Progenitor cell of endocrine pancreas (in vitro differentiated cells): Measurements from ENCODE around the gene GARS1. TPM values are rescaled to one million over a fixed set of nuclear protein-coding genes. Genes with fewer than 3 reads are reported as not detected.

Source experiments
- DNase-seq: peaks from one replicate; pipeline ENCODE4 v3.0.0; 2021; ENCODE audit warnings: low spot score; ENCODE audit not compliant: unreplicated experiment
- H3K27ac Mint-ChIP-seq: 2 replicates; pipeline ENCODE4 v1.8.0; 2021; ENCODE audit warnings: mild to moderate bottlenecking, moderate library complexity, mixed read lengths
- H3K27me3 Mint-ChIP-seq: 2 replicates; pipeline ENCODE4 v1.8.0; 2021; ENCODE audit warnings: mixed read lengths
- H3K36me3 Mint-ChIP-seq: 2 replicates; pipeline ENCODE4 v1.8.0; 2022; ENCODE audit warnings: mixed read lengths; ENCODE audit not compliant: insufficient read depth
- H3K4me1 Mint-ChIP-seq: 2 replicates; pipeline ENCODE4 v1.8.0; 2021; ENCODE audit warnings: low read depth, mixed read lengths
- H3K4me3 Mint-ChIP-seq: 2 replicates; pipeline ENCODE4 v1.8.0; 2021; ENCODE audit warnings: low read depth, mild to moderate bottlenecking, moderate library complexity, mixed read lengths
- H3K9me3 Mint-ChIP-seq: 2 replicates; pipeline ENCODE4 v1.8.0; 2021; ENCODE audit warnings: low read depth, mixed read lengths
- total RNA-seq: library from RNA; stranded (reverse); gene quantifications from 2 replicates; pipeline ENCODE4 v1.2.1, GENCODE V29; 2021
- TF ChIP-seq, protein P1 (sequence below): fragments of 200-600 bp; sonication (generic); IDR thresholded peaks from one replicate; pipeline ENCODE4 v1.5.0; 2021; ENCODE audit warnings: antibody characterized with exemption, mild to moderate bottlenecking; ENCODE audit not compliant: unreplicated experiment

Gene GARS1
- total RNA-seq, 1 donor from 2014 or later: 117 TPM

DNA sequence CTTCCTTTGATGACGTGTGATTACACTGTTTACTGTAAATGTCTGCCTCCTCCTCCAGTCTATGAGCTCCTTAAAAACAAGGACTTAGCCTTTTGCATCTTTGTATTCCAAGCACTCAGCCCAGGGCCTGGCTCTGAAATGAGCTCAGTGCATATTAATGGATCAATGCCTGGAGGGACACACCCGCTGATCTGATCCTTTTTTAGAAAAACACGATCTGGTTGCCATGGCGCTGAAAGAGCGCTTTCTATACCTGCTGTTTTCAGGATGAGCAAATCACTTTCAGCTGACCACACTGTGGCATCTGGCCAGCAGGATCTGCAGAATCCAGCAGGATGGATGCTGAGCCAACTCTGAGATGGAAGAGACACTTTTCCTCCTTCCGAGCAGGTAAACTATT, 37.8 kb upstream of the GARS1 start:
- TF ChIP-seq, protein P1, sequence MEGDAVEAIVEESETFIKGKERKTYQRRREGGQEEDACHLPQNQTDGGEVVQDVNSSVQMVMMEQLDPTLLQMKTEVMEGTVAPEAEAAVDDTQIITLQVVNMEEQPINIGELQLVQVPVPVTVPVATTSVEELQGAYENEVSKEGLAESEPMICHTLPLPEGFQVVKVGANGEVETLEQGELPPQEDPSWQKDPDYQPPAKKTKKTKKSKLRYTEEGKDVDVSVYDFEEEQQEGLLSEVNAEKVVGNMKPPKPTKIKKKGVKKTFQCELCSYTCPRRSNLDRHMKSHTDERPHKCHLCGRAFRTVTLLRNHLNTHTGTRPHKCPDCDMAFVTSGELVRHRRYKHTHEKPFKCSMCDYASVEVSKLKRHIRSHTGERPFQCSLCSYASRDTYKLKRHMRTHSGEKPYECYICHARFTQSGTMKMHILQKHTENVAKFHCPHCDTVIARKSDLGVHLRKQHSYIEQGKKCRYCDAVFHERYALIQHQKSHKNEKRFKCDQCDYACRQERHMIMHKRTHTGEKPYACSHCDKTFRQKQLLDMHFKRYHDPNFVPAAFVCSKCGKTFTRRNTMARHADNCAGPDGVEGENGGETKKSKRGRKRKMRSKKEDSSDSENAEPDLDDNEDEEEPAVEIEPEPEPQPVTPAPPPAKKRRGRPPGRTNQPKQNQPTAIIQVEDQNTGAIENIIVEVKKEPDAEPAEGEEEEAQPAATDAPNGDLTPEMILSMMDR: no peak
- H3K36me3 Mint-ChIP-seq: peaks cover 4% of the 10 kb centered on the region
- no peaks in the 10 kb centered on the region for H3K9me3 Mint-ChIP-seq
- H3K27me3 Mint-ChIP-seq: no peaks in the 10 kb centered on the region
- H3K4me3 Mint-ChIP-seq: no peak overlapping the region
- no peak overlapping the region for H3K27ac Mint-ChIP-seq
- no peaks in the 10 kb centered on the region for H3K4me1 Mint-ChIP-seq
- no peak for DNase-seq

DNA sequence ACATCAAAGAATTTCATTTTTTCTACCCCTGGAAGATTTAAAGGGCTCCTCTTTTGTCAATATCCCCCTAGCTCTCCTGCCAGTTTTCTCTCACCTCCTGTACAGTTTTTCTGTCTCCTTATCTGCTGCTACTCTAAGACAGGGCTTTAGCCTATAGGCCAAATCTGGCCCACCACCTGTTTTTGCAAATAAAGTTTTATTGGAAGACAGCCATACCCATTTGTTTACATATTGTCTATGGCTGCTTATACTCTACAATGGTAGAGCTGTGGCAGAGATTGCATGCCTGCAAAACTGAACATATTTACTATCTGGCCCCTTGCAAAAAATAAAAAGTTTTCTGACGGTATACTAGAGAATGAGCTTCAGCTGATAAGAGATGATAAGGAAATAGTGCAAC, 37.4 kb upstream of the GARS1 start:
- no peak overlapping the region for H3K4me3 Mint-ChIP-seq
- TF ChIP-seq, protein P1: no peak
- peaks cover 1% of the 10 kb centered on the region for H3K36me3 Mint-ChIP-seq
- no peak for DNase-seq
- no peaks in the 10 kb centered on the region for H3K9me3 Mint-ChIP-seq
- no peaks in the 10 kb centered on the region for H3K4me1 Mint-ChIP-seq
- H3K27me3 Mint-ChIP-seq: no peaks in the 10 kb centered on the region
- no peak overlapping the region for H3K27ac Mint-ChIP-seq

DNA sequence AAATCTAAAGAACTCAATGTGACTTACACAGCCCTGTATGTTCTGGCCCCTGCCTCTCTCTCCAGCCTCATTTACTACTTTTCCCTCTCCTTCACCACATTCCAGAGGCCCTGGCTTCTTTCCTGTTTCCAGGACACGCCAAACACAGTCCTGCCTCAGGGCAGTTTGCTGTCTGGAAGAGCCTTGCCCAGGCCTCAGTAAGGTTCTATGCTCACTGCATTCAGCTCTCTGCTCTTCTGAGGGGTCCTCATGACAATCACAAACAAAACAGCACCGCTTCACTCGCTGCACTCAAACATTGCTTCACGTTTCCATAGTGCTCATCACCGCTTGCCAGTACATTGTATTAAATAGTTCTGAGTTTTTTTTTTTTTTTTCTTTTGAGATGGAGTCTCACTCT, 35.1 kb upstream of the GARS1 start:
- DNase-seq: no peak
- Mint-ChIP-seq H3K9me3 (no peaks in the 10 kb centered on the region), H3K36me3 (peaks cover 1% of the 10 kb centered on the region), H3K4me1 (no peaks in the 10 kb centered on the region), H3K27me3 (no peaks in the 10 kb centered on the region), H3K27ac (no peak overlapping the region), H3K4me3 (no peak overlapping the region)
- TF ChIP-seq, protein P1: no peak

DNA sequence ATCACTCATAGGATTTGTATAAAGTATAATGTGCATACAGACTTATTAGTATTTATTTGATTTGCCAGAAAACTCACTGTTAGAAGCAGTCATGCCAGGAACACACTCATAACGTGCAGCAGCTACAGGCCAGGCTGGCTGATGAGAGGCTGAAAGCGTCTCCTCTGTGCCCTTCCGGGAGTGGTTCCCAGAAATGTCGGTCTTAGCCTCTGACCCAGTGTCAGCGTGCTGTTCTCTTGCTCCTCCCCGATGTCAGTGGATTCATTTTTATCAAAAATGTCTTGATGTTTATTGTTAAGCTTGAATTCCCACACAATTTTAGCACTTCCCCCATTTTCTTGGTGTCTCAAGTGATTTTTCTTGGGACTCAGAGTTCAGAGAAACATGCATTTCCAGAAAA, 33.3 kb upstream of the GARS1 start:
- H3K4me3 Mint-ChIP-seq: no peak overlapping the region
- H3K27me3 Mint-ChIP-seq: no peaks in the 10 kb centered on the region
- no peak overlapping the region for H3K27ac Mint-ChIP-seq
- no peak for DNase-seq
- TF ChIP-seq, protein P1: no peak
- no peaks in the 10 kb centered on the region for H3K4me1 Mint-ChIP-seq
- no peaks in the 10 kb centered on the region for H3K9me3 Mint-ChIP-seq
- H3K36me3 Mint-ChIP-seq: peaks cover 1% of the 10 kb centered on the region

DNA sequence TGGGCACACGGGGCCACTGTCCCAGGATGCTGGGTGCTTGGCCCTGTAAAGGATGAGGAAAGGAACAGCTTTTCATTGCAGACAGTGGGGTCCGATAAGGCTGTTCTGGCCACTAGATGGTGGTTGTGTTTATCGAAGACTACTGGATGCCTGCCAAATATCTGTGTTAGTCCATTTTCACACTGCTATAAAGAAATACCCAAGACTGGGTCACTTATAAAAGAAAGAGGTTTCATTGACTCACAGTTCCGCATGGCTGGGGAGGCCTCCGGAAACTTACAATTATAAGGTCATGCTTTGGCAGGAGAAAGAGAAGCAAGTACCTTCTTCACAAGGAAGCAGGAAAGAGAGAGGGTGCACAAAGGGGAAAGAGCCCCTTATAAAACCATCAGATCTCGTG, 32.2 kb upstream of the GARS1 start:
- Mint-ChIP-seq H3K9me3 (no peaks in the 10 kb centered on the region), H3K4me1 (no peaks in the 10 kb centered on the region), H3K36me3 (peaks cover 1% of the 10 kb centered on the region), H3K4me3 (no peak overlapping the region), H3K27me3 (no peaks in the 10 kb centered on the region), H3K27ac (no peak overlapping the region)
- TF ChIP-seq, protein P1: no peak
- no peak for DNase-seq
